ENCODE measurements around the gene PRKCZ.

The PRKCZ gene

DNA sequence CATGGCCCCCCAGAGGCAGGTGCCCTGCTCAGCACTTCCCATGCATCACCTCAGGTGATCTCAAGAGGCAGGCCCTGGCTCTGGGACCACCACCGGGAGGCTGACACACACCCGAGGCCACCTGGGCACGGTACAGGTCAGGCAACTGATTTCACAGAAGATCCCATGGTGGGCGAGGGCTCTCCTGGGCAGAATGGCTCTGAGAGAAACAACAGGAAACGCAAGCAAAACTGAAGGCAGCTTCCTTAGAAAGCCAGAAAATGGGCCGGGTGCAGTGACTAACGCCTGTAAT lies 166.5 kb downstream of the PRKCZ start:
- Histone ChIP-seq H3K4me3 (ENCODE audit: low read depth, low read length) (no peak overlapping the region), H3K9me3 (ENCODE audit: control insufficient read depth, insufficient read depth, low read length) (no peaks in the 10 kb centered on the region), H3K9ac (ENCODE audit: low read depth, low read length) (no peak overlapping the region), H3K27ac (ENCODE audit: low read depth, low read length) (no peak overlapping the region), H3K4me1 (ENCODE audit: control insufficient read depth, insufficient read depth, low read length) (peaks cover 15% of the 10 kb centered on the region), H3K36me3 (ENCODE audit: control insufficient read depth, insufficient read depth, low read length) (no peaks in the 10 kb centered on the region), H3K27me3 (ENCODE audit: control insufficient read depth, insufficient read depth, low read length) (no peaks in the 10 kb centered on the region)

DNA sequence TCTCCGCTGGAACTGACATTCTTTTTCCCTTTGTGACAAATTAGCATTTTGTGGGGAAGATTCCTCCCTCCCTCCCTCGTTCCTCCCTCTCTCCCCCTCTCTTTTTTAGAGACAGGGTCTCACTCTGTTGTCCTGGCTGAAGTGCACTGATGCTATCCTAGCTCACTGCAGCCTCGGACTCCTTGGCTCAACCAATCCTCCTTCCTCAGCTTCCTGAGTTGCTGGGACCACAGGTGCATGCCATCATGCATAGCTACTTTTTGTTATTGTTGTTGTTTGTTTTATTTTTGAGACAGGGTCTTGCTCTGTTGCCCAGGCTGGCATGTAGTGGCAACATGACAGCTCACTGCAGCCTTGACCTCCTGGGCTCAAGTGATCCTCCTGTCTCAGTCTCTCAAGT lies 171.1 kb downstream of the PRKCZ start:
- no peaks in the 10 kb centered on the region for H3K9me3 ChIP-seq (ENCODE audit: control insufficient read depth, insufficient read depth, low read length)
- H3K27ac ChIP-seq (ENCODE audit: low read depth, low read length) = no peak overlapping the region
- no peak overlapping the region for H3K4me3 ChIP-seq (ENCODE audit: low read depth, low read length)
- H3K27me3 ChIP-seq (ENCODE audit: control insufficient read depth, insufficient read depth, low read length) = no peaks in the 10 kb centered on the region
- H3K4me1 ChIP-seq (ENCODE audit: control insufficient read depth, insufficient read depth, low read length) = no peaks in the 10 kb centered on the region; the same call in 1 of the 2 replicates
- H3K9ac ChIP-seq (ENCODE audit: low read depth, low read length) = no peak overlapping the region
- no peaks in the 10 kb centered on the region for H3K36me3 ChIP-seq (ENCODE audit: control insufficient read depth, insufficient read depth, low read length)

DNA sequence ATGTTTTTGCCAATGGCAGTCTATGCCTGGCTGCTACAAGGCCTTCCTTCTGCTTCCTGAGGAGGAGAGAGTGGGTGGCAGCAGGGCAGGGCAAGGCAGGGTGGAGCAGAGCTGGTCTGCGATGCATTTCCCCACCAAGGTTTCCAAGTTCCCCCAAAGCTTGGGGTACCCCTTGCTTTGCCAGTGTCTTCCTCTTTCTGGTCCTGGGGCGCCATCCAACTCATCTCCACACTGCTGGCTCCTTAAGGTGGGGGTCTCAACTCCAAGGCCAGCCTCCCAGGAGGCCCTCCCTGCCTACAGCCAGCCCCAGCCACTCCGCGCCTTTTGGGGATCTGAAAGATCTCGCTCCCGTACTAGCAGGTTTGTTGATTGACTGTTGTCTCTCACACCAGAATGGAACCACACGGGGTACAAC lies 174.0 kb downstream of the PRKCZ start:
- no peaks in the 10 kb centered on the region for H3K27me3 ChIP-seq (ENCODE audit: control insufficient read depth, insufficient read depth, low read length)
- no peaks in the 10 kb centered on the region for H3K36me3 ChIP-seq (ENCODE audit: control insufficient read depth, insufficient read depth, low read length)
- H3K4me1 ChIP-seq (ENCODE audit: control insufficient read depth, insufficient read depth, low read length) = peaks cover 3% of the 10 kb centered on the region; the same call in 1 of the 2 replicates
- no peak overlapping the region for H3K9ac ChIP-seq (ENCODE audit: low read depth, low read length)
- no peak overlapping the region for H3K4me3 ChIP-seq (ENCODE audit: low read depth, low read length)
- no peak overlapping the region for H3K27ac ChIP-seq (ENCODE audit: low read depth, low read length)
- no peaks in the 10 kb centered on the region for H3K9me3 ChIP-seq (ENCODE audit: control insufficient read depth, insufficient read depth, low read length)

DNA sequence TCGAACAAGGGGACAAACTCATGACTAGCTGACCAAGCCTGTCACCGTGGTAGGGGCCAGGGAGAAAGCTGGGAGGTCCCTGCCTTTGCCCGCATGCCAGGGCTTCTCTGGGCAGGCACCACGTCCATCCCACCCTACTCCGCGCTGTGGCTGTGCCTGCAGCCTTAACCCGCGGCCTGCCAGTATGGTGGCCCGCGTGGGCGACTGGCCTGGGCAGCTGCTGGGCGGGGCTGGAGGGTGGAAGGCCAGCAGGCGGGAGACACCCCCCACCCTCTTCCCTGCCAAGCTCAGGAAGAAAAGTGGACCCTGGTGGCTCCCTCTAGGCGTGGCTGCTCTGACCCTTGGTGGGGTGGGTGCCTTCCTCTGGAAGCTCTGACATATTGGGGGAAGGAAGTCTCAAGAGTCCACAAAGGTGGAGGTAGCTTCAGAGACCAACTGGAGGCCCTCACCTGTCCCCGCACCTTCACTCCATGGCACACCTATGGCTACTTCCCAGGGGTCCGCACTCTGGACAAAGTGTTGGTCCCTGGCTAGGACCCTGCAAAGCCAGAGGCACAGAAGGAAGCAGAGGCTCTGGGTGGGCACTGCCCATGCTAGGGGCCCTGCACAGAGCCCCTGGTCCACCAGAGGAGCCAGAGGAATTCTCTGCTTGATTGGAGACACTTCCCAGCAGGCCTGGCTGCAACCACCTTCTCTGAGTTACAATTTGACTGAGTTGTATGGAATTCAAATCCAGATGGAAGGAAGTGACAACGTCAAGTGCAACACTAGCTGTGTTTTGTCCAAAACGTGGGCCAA lies 174.6 kb downstream of the PRKCZ start:
- H3K9me3 ChIP-seq (ENCODE audit: control insufficient read depth, insufficient read depth, low read length) = no peaks in the 10 kb centered on the region
- H3K27ac ChIP-seq (ENCODE audit: low read depth, low read length) = no peak overlapping the region
- H3K4me3 ChIP-seq (ENCODE audit: low read depth, low read length) = no peak overlapping the region
- peaks cover 3% of the 10 kb centered on the region; the same call in 1 of the 2 replicates for H3K4me1 ChIP-seq (ENCODE audit: control insufficient read depth, insufficient read depth, low read length)
- H3K36me3 ChIP-seq (ENCODE audit: control insufficient read depth, insufficient read depth, low read length) = no peaks in the 10 kb centered on the region
- H3K27me3 ChIP-seq (ENCODE audit: control insufficient read depth, insufficient read depth, low read length) = no peaks in the 10 kb centered on the region
- H3K9ac ChIP-seq (ENCODE audit: low read depth, low read length) = no peak overlapping the region

DNA sequence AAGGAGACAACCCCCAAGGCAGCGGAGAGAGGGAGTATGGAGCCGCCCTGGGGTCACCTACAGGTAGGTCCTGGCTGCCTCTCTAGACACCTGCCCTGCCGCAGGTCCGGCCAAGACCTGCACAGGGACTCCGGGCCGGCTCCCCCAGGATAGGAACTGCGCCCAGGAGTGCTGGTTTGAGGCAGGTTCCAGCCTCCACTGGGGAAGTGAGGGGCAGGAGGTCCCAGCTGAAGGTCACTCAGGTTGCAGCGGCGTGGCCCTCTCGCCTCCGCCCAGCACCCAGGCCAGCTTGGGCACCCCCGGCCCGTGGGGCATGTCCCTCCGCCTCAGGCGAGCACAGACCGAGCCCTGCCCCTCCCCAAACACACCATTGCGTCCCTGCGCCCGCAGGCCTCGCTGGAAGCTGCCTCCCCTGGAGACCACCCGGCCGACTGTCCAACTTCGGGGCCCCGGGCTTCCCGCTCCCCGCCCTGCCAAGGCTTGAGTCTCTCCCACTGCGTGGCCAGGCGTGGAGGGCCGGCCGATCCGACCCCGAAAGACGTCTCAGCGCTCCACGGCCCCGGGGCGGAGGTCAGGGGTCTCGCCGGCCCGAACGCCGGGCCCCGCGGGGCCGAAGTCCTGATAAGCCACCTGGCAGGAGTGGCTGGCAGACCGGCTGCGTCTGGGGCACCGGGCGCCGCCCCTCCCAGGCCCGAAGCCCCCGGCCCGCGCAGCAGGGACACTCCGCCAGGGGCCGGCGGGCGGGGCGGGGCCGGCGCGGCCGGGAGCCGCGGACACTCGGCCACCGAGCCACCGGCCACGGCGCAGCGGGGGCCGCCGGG lies 176.5 kb downstream of the PRKCZ start:
- peak overlapping the region; percentile 82 for H3K4me3 ChIP-seq (ENCODE audit: low read depth, low read length)
- H3K9ac ChIP-seq (ENCODE audit: low read depth, low read length) = peak overlapping the region; percentile 73; the same call in 1 of the 2 replicates
- peak overlapping the region; percentile 96 for H3K27ac ChIP-seq (ENCODE audit: low read depth, low read length)

DNA sequence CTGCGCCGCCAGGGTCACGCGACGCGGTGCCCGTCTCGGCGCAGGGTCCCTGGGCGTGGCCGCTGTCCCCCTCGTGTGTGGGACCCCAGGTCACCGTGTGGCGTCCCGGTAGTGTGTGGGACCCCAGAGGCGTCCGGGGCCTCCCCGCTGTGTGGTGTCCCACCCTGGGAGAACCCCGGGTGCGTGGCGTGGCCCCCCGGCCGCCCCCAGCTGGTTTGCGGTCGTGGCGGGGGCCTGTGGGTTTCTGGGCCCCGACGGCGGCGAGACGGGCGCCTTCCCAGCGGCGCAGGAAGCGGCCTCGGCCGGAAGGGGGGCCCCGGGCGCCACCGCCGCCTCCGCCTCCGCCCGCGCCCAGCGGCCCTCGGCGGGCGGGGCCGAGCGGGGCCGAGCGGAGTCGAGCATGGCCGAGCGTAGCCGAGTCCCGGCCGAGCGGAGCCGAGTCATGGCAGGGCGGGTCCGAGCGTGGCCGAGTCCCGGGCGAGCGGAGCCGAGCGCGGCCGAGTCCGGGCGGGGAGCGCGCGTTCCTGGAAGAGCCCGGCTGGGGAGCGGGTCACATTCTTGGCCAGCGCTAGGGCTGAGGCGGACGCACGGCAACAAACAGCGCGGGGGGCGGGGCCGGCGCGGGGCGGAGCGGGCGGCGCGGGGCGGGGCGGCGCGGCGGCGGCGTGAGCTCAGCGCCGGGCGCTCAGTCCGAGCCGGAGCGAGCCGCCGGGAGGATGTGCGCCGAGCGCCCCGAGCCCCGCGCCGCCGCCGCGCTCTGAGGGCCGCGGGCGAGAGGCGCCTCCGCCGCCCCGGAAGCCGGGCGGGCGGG lies 177.3 kb downstream of the PRKCZ start:
- peaks cover 4% of the 10 kb centered on the region; the same call in 1 of the 2 replicates for H3K36me3 ChIP-seq (ENCODE audit: control insufficient read depth, insufficient read depth, low read length)
- no peaks in the 10 kb centered on the region for H3K27me3 ChIP-seq (ENCODE audit: control insufficient read depth, insufficient read depth, low read length)
- peak overlapping the region; percentile 82 for H3K4me3 ChIP-seq (ENCODE audit: low read depth, low read length)
- H3K27ac ChIP-seq (ENCODE audit: low read depth, low read length) = peak overlapping the region; percentile 96
- peaks cover 14% of the 10 kb centered on the region; the same call in 1 of the 2 replicates for H3K4me1 ChIP-seq (ENCODE audit: control insufficient read depth, insufficient read depth, low read length)
- no peaks in the 10 kb centered on the region for H3K9me3 ChIP-seq (ENCODE audit: control insufficient read depth, insufficient read depth, low read length)
- H3K9ac ChIP-seq (ENCODE audit: low read depth, low read length) = peak overlapping the region; percentile 73; the same call in 1 of the 2 replicates

More for the DNA sequence above, 176.5 kb downstream of the PRKCZ start:
- Histone ChIP-seq H3K36me3 (ENCODE audit: control insufficient read depth, insufficient read depth, low read length) (no peaks in the 10 kb centered on the region), H3K4me1 (ENCODE audit: control insufficient read depth, insufficient read depth, low read length) (peaks cover 11% of the 10 kb centered on the region; the same call in 1 of the 2 replicates), H3K27me3 (ENCODE audit: control insufficient read depth, insufficient read depth, low read length) (no peaks in the 10 kb centered on the region), H3K9me3 (ENCODE audit: control insufficient read depth, insufficient read depth, low read length) (no peaks in the 10 kb centered on the region)

DNA sequence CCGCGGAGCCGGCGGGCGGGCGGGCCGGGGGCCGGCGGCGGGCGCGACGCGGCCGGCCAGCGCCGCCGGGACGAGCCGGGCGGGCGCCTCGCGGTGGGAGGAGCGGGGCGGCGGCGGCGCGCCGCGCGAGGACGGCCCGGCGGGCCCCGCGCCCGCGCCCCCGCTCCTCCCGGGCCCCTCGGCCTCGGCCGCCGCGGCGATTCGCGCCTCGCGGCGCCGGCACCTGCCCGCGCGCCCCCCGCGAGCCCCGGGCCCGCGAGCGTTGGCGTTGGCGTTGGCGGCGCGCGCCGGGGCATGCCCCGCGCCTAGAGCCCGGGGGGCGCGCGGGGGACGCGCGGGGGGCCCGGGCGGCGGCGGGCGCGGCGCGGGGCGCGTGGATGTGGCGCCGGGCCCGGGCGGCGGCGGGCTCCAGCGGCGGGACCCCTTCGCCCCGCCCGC lies 178.0 kb downstream of the PRKCZ start, which contains the start of gene SKI:
Gene SKI (plus strand): TSS at position 163 of the 438 bp plus-strand sequence. CDS start 448 bp downstream, outside the sequence.
- H3K9ac ChIP-seq (ENCODE audit: low read depth, low read length) = peak within 1 kb of the TSS; percentile 73
- H3K4me1 ChIP-seq (ENCODE audit: control insufficient read depth, insufficient read depth, low read length) = peaks cover 17% of the 10 kb centered on the region; the same call in 1 of the 2 replicates
- peak within 1 kb of the TSS; percentile 96 for H3K27ac ChIP-seq (ENCODE audit: low read depth, low read length)

DNA sequence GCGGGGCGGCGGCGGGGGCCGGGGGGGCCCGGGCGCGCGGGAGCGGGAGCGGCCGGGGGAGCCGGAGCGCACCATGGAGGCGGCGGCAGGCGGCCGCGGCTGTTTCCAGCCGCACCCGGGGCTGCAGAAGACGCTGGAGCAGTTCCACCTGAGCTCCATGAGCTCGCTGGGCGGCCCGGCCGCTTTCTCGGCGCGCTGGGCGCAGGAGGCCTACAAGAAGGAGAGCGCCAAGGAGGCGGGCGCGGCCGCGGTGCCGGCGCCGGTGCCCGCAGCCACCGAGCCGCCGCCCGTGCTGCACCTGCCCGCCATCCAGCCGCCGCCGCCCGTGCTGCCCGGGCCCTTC lies 178.5 kb downstream of the PRKCZ start:
- H3K36me3 ChIP-seq (ENCODE audit: control insufficient read depth, insufficient read depth, low read length) = peaks cover 5% of the 10 kb centered on the region; the same call in 1 of the 2 replicates
- no peaks in the 10 kb centered on the region for H3K9me3 ChIP-seq (ENCODE audit: control insufficient read depth, insufficient read depth, low read length)
- no peaks in the 10 kb centered on the region for H3K27me3 ChIP-seq (ENCODE audit: control insufficient read depth, insufficient read depth, low read length)
- no peak overlapping the region for H3K27ac ChIP-seq (ENCODE audit: low read depth, low read length)
- peak overlapping the region; percentile 55; the same call in 1 of the 2 replicates for H3K9ac ChIP-seq (ENCODE audit: low read depth, low read length)
- H3K4me1 ChIP-seq (ENCODE audit: control insufficient read depth, insufficient read depth, low read length) = peaks cover 20% of the 10 kb centered on the region; the same call in 1 of the 2 replicates
- peak overlapping the region; percentile 81 for H3K4me3 ChIP-seq (ENCODE audit: low read depth, low read length)

More for the DNA sequence above, 178.0 kb downstream of the PRKCZ start, which contains the start of gene SKI:
- Histone ChIP-seq H3K4me3 (ENCODE audit: low read depth, low read length) (peak within 1 kb of the TSS; percentile 82), H3K36me3 (ENCODE audit: control insufficient read depth, insufficient read depth, low read length) (peaks cover 5% of the 10 kb centered on the region; the same call in 1 of the 2 replicates), H3K27me3 (ENCODE audit: control insufficient read depth, insufficient read depth, low read length) (no peaks in the 10 kb centered on the region), H3K9me3 (ENCODE audit: control insufficient read depth, insufficient read depth, low read length) (no peaks in the 10 kb centered on the region)

DNA sequence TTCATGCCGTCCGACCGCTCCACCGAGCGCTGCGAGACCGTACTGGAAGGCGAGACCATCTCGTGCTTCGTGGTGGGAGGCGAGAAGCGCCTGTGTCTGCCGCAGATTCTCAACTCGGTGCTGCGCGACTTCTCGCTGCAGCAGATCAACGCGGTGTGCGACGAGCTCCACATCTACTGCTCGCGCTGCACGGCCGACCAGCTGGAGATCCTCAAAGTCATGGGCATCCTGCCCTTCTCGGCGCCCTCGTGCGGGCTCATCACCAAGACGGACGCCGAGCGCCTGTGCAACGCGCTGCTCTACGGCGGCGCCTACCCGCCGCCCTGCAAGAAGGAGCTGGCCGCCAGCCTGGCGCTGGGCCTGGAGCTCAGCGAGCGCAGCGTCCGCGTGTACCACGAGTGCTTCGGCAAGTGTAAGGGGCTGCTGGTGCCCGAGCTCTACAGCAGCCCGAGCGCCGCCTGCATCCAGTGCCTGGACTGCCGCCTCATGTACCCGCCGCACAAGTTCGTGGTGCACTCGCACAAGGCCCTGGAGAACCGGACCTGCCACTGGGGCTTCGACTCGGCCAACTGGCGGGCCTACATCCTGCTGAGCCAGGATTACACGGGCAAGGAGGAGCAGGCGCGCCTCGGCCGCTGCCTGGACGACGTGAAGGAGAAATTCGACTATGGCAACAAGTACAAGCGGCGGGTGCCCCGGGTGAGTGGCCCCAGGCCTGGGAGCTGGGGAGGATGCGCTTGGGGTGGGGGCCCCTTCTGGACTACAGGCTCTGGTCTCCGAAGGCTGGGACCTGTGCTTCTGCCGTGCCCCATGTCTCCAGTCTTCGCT lies 179.0 kb downstream of the PRKCZ start:
- Histone ChIP-seq H3K9ac (ENCODE audit: low read depth, low read length) (peak overlapping the region; percentile 55), H3K4me1 (ENCODE audit: control insufficient read depth, insufficient read depth, low read length) (peaks cover 25% of the 10 kb centered on the region), H3K27ac (ENCODE audit: low read depth, low read length) (no peak overlapping the region), H3K9me3 (ENCODE audit: control insufficient read depth, insufficient read depth, low read length) (no peaks in the 10 kb centered on the region), H3K4me3 (ENCODE audit: low read depth, low read length) (peak overlapping the region; percentile 81), H3K27me3 (ENCODE audit: control insufficient read depth, insufficient read depth, low read length) (no peaks in the 10 kb centered on the region), H3K36me3 (ENCODE audit: control insufficient read depth, insufficient read depth, low read length) (peaks cover 5% of the 10 kb centered on the region; the same call in 1 of the 2 replicates)
